HS-5 (cell line): ENCODE measurements around the gene DIS3L2.
"Not testable (repeated sequence)": the region's sequence is repeated elsewhere in the genome, so short reads cannot be mapped to it uniquely, and the experiment has no call there.

Source experiments
- DNase-seq: peaks from one replicate; pipeline ENCODE4 v3.0.0-alpha.2; 2012; ENCODE audit warnings: low read depth

Gene DIS3L2

GRCh38 chr2:232322560-232323327 lies 361.2 kb downstream of the DIS3L2 start:
- no peak for DNase-seq

- DNase-seq = no peak
Measured at GRCh38 chr2:232323328-232323650, 361.8 kb downstream of the DIS3L2 start.

GRCh38 chr2:232323967-232324366 lies 362.5 kb downstream of the DIS3L2 start:
- DNase-seq = not testable (repeated sequence)

- no peak for DNase-seq
Measured at GRCh38 chr2:232324778-232325177, 363.3 kb downstream of the DIS3L2 start.

GRCh38 chr2:232325324-232326273 lies 364.1 kb downstream of the DIS3L2 start:
- no peak for DNase-seq

- not testable (repeated sequence) for DNase-seq
Measured at GRCh38 chr2:232326274-232327104, 365.0 kb downstream of the DIS3L2 start.

- DNase-seq = no peak
Measured at GRCh38 chr2:232327105-232328031, 365.9 kb downstream of the DIS3L2 start.

- no peak for DNase-seq
Measured at GRCh38 chr2:232328032-232328422, 366.5 kb downstream of the DIS3L2 start.

- DNase-seq = no peak
Measured at GRCh38 chr2:232328516-232329460, 367.3 kb downstream of the DIS3L2 start.

GRCh38 chr2:232329716-232330067 lies 368.2 kb downstream of the DIS3L2 start:
- DNase-seq = no peak

- DNase-seq = no peak
Measured at GRCh38 chr2:232330068-232330999, 368.8 kb downstream of the DIS3L2 start.

- DNase-seq = not testable (repeated sequence)
Measured at GRCh38 chr2:232331061-232331460, 369.5 kb downstream of the DIS3L2 start.

GRCh38 chr2:232331641-232332040 lies 370.1 kb downstream of the DIS3L2 start:
- not testable (repeated sequence) for DNase-seq

GRCh38 chr2:232332244-232332939 lies 370.9 kb downstream of the DIS3L2 start:
- DNase-seq = not testable (repeated sequence)

GRCh38 chr2:232332940-232333259 lies 371.4 kb downstream of the DIS3L2 start:
- DNase-seq = no peak

GRCh38 chr2:232333361-232334135 lies 372.0 kb downstream of the DIS3L2 start:
- DNase-seq = no peak

- not testable (repeated sequence) for DNase-seq
Measured at GRCh38 chr2:232334136-232334884, 372.8 kb downstream of the DIS3L2 start.
